Sciatic nerve (tissue), 2 donors: Measurements from ENCODE around the gene RHBDL3. TPM values are rescaled to one million over a fixed set of nuclear protein-coding genes. Genes with fewer than 3 reads are reported as not detected.
A peak's percentile ranks its signal among the peaks of the same experiment; 100 is the strongest.
"Not testable (repeated sequence)": the region's sequence is repeated elsewhere in the genome, so short reads cannot be mapped to it uniquely, and the experiment has no call there.

Experiments
- ATAC-seq: fragments of 200-7000 bp; cut with Tn5 transposase; one replicate; pipeline ENCODE4 v1.9.1; 2020; ENCODE audit warnings: mild to moderate bottlenecking, moderate library complexity
- DNase-seq: peaks from one replicate; pipeline ENCODE4 v3.0.0-alpha.2; 2020; ENCODE audit warnings: low spot score
- intact Hi-C: fragments of 100-400 bp; cut with DNase I; formaldehyde crosslinking; loops from one replicate; pipeline ENCODE4 v1.14.2; 2022
- microRNA-seq: library from miRNA; unstranded; fragments of <30 nt; microRNA quantifications from one replicate; pipeline ENCODE4 v1.2.0, GENCODE V29; 2020
- total RNA-seq: library from RNA; stranded (reverse); fragmentation: NEBNext Ultra II Directional; extraction: Animal tissue kit (Norgen Biotek cat#: 25700); gene quantifications from one replicate; pipeline ENCODE4 v1.2.1, GENCODE V29; 2021
- donor health status: DM: no; HTN: no; CAD: no.
- donor health status: DM: no; HTN: no; CAD: no.

RHBDL3 gene
- total RNA-seq, 1 donor from 2014 or later, result 1.1 TPM

GRCh38 chr17:32348483-32348800 is 82.8 kb downstream of the RHBDL3 start:
- intact Hi-C loops, result no loop called here
- ATAC-seq (no peak), DNase-seq (no peak)

GRCh38 chr17:32349503-32349853 is 83.8 kb downstream of the RHBDL3 start:
- intact Hi-C loops, result no loop called here
- DNase-seq, result no peak
- ATAC-seq, result peak; percentile 36

GRCh38 chr17:32349854-32350665 is 84.4 kb downstream of the RHBDL3 start, which contains the start of gene ZNF207:
ZNF207 (plus strand) TSS chr17:32350157; CDS start chr17:32350286, 129 bp downstream.
- intact Hi-C loops, result no loop called here

DNA sequence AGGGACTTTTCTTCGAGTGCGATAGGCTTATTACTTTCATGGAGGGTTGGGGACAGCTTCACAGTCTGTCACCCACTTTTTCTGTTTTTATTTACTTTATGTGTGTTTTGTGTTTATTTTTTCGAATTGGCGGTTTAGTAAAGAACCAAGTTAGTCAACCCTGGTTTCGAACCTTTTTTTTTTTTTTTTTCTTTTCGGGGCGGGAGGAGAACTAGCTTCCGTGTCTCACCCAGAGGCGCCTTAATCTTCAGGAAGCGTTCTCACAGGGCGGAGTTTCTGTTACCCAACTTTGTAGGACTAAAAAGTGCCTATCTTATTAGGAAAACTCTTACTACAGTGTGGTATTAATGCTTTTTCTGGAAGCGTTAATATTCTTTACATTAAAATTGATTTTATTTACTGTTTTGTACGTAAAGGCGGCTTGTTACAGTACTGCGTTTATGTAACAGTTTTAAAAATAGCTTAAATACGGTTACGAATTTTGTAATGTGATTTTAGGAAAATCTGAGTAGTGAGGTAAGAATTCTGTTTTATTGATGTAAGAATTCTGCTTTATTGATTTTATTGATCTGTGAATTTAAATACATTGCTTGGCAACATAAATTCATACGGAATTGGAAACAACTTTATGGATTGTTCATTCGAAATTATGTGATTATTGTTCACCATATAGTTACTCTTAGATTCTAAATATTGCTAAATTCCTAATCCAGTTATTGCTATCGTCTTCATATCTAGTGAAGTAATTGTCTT is 85.2 kb downstream of the RHBDL3 start:
- DNase-seq (no peak), ATAC-seq (peak; percentile 74)
- intact Hi-C loops, result no loop called here

More at GRCh38 chr17:32349854-32350665, 84.4 kb downstream of the RHBDL3 start, which contains the start of gene ZNF207:
- peak; percentile 97 for DNase-seq
- peak; percentile 100 for ATAC-seq

- intact Hi-C loops, ATAC-seq, DNase-seq: not testable (repeated sequence)
Observed at GRCh38 chr17:32352734-32353133, 87.1 kb downstream of the RHBDL3 start.

- DNase-seq (no peak), ATAC-seq (no peak)
- intact Hi-C loops, result no loop called here
Observed at GRCh38 chr17:32355649-32356377, 90.2 kb downstream of the RHBDL3 start.

- DNase-seq, result no peak
- intact Hi-C loops, result no loop called here
- no peak for ATAC-seq
Observed at GRCh38 chr17:32356378-32356743, 90.7 kb downstream of the RHBDL3 start.

DNA sequence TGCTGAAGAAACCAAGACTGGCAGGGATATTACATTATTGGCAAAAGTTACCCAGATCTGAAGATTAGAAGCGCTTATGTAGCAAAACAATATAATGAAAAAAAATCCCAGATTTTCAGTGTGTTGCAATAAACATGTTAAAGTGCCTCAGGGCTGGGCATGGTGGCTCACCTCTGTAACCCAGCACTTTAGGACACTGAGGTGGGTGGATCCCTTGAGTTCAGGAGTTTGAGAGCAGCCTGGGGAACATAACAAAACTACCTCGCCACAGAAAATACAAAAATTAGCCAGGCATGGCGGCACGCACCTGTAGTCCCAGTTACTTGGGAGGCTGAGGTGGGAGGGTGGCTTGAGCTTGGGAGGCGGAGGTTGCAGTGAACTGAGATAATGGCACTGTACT is 91.1 kb downstream of the RHBDL3 start:
- ATAC-seq, result no peak
- no peak for DNase-seq
- intact Hi-C loops, result no loop called here

- ATAC-seq (no peak), DNase-seq (no peak)
- intact Hi-C loops, result no loop called here
Observed at GRCh38 chr17:32357615-32358014, 92.0 kb downstream of the RHBDL3 start.

DNA sequence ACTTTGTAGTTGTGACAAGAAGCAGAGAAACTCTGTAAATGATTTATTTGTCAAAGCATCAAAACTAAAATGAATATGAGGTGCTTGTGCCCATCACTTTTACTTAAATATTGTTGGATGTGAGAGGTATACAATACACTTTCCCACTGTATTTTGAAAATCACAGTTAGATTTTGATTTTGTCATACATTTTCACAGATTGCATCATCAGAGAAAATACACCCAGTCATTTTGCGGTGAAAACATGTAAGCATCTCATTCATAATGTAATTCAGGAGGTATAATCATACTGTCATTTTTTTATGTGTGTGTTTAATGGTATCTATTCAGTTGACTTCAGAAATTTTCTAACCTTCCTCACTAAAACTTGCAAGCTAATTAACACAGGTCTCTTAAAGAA is 95.6 kb downstream of the RHBDL3 start:
- DNase-seq, result no peak
- no peak for ATAC-seq
- intact Hi-C loops, result no loop called here

GRCh38 chr17:32370426-32370825 is 104.8 kb downstream of the RHBDL3 start:
- no peak for ATAC-seq
- intact Hi-C loops, result no loop called here

More at GRCh38 chr17:32370426-32370825, 104.8 kb downstream of the RHBDL3 start:
- no peak for DNase-seq

Small RNAs within 50 kb of the gene (microRNA-seq; reads per million reads assigned to microRNA genes)
- gene MIR632, result 2.5 reads per million

Other genes starting within 250 kb of the RHBDL3 start
- 50.4 TPM for gene RHOT1, start 123.3 kb upstream of the RHBDL3 start, total RNA-seq
- gene C17orf75, start 76.3 kb downstream of the RHBDL3 start, total RNA-seq, result 12.1 TPM
- 169 TPM for gene ZNF207, start 84.3 kb downstream of the RHBDL3 start, total RNA-seq
- gene PSMD11, start 178.7 kb downstream of the RHBDL3 start, total RNA-seq, result 58.8 TPM
- 1.3 TPM for gene CDK5R1, start 221.2 kb downstream of the RHBDL3 start, total RNA-seq